Erythroblast (primary cell): ENCODE data around the gene GRIP2.

Source experiments
- DNase-seq, 2 experiments: peaks; one replicate each; lab custom pipeline; 2025; lab: John Stamatoyannopoulos, UW
- GATA1 ChIP-seq: IDR thresholded peaks from 2 replicates; pipeline ENCODE4 v1.6.1; 2011; ENCODE audit warnings: low read depth, mild to moderate bottlenecking, control low read depth, low read length, moderate library complexity
- POLR2A ChIP-seq: IDR thresholded peaks from 2 replicates; pipeline ENCODE4 v1.6.1; 2011; ENCODE audit warnings: mild to moderate bottlenecking, low read length

The GRIP2 gene

DNA sequence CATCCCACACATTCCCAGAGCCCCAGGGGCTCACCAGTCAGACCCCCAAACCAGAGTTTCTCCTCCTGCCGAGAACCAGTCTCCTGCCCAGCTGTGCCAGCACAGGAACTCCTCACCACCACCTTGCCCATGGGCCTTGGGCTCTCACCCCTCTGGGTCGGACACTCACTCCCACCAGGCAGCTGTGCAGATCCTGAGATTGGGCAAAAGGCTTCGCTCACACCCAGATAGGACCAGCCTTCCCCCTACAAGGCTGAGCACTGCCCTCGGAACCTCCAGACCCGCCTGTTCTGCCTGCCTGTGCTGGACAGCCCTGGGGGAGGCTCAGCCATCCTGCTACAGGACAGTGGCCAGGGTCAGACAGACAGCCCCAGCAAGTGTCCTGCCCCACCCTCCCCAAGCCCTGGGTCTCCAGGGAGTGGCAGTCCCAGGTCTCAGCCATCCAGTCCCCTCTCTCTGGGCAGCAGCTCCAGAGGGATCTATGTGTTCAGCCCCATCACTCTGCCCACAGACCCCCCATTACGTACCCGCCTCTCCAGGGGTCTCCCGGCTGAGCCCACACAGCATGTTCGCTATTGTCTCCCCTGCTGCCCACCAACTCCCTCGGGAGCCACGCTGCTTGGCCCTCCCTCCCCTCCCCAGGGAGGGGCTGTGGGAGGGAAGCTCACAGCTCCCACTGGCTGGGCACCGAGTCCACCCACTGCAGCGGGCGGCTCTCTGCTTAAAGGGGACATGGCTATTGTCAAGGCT is at the start of gene GRIP2:
GRIP2 (minus strand) TSS at position 601 of the 750 bp plus-strand sequence; CDS start at position 567, 34 bp downstream.
- no peak for TF ChIP-seq GATA1
- no peak for TF ChIP-seq POLR2A
- no peak for DNase-seq

DNA sequence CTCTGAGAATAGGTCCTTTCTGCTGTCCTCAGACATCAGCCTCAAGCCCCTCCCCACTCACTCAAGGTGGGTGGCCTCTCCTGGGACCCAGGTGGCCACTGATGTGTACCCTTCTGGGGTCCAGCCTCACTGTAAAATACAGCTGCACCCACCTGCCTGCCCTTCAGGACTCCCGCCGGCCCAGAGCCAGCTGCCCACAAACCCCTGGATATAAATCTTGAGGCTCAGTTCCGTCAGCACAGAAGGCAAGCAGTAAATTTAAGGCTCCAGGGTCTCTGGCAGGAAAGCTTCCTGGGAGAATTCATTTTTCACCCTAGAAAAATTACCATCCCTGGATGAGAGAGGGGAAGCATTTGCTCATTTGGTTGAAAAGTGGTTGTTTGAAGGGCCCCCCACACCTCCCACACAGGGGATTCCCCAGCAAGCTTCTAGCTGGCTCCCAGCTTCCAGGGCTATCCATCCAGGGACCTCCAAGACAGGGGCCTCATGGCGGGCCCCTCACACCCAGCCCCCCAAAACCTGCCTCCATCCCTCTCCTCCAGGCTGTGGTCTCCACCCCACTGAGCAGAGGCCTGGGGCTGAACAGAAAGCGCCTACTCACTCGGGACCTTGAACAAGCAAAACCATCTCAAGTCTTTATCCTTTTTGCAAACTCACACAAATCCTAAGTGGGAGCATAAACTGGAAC is 48.4 kb upstream of the GRIP2 start:
- no peak for TF ChIP-seq POLR2A
- no peak for TF ChIP-seq GATA1
- DNase-seq, result no peak

DNA sequence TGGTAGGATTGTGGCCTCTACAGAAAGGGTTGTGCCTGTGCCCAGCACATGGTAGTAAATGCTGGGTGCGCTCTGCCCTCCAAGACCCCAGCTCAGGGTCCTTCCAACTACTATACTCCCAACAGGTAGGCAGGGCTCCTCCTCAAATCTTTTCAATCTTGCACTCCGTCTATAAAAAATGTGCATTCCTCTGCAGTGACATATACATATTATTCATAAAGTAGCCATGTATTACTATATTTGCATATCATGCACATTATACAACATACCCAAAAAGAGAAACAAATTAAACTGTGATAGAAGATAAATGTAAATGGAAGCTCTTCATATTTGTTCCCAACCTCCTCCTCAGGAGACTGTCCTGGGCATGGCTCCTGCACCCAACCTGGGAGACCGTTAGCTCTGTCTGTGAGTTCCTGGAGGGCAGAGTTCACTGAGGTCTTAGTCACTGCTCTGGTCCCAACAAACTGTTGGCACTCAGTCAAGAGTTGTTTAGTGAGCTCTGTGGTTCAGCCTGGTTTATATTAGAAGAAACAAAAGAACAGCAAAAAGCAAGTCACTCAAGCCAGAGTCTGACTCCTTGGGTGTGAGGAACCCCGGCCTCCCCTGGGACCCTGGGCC is 47.7 kb upstream of the GRIP2 start:
- no peak for TF ChIP-seq GATA1
- TF ChIP-seq POLR2A, result no peak
- DNase-seq, result no peak

DNA sequence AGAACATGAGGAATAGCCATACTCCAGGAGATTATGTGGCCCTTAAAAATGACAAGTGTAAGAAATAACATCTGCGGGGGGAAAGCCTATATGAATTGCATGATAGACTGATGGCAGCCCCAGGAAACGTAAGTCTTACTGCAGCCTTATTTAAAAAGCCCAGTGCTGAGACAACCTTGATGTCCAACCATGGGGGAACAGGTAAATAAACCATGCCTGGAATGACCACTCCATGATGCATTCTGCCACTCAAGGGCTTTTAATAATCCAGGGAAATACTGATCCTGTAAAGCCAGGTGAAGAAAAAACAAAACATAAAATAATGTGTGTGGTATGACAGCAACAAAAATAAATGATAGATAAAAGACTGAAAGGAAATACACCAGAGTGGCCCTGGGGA is 46.5 kb upstream of the GRIP2 start:
- TF ChIP-seq GATA1 (no peak), POLR2A (no peak)
- no peak for DNase-seq

DNA sequence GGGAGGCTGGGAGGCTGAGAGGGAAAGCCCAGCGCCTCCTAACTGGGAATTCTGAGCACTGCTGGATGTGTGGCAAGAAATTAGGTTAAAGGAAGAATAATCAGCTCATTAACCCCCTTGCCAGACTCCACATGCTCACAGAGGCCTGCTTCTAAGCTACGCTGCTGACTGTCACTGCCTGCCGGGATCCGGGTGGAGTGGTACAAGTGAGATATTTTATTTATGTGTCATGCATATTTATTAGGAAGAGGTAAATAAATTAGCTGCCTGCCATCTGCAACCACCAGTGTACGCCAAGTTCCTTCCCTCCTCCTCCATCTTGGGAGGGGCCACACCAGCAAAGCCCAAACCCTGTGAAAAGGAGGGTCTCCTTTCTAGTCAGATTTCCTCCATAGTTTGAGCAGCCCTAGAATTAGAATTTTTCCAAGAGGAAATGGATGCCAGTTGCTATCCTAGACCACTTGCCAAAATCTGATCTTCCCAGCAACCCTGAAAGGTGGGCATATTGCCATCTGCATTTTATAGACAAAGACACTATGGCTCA is 43.5 kb upstream of the GRIP2 start:
- TF ChIP-seq POLR2A (no peak), GATA1 (no peak)
- DNase-seq, result no peak

DNA sequence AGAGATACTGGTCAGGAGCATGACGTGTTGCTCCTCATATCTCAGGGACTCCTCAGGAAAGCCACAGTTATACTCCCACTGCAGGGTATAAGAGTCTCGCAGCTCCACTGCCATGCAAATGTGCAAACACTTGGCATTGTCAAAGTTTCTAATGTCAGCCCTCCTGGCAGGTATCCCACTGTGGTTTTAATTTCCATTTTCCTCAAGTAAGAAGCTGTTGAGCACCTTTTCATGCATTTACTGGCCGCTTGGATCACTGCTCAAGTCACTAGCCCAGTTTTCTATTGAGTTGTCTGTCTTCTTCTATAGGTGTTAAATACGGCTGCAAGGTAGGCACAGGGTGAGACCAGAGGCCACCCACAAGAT is 41.9 kb upstream of the GRIP2 start:
- TF ChIP-seq POLR2A (no peak), GATA1 (no peak)
- no peak for DNase-seq

DNA sequence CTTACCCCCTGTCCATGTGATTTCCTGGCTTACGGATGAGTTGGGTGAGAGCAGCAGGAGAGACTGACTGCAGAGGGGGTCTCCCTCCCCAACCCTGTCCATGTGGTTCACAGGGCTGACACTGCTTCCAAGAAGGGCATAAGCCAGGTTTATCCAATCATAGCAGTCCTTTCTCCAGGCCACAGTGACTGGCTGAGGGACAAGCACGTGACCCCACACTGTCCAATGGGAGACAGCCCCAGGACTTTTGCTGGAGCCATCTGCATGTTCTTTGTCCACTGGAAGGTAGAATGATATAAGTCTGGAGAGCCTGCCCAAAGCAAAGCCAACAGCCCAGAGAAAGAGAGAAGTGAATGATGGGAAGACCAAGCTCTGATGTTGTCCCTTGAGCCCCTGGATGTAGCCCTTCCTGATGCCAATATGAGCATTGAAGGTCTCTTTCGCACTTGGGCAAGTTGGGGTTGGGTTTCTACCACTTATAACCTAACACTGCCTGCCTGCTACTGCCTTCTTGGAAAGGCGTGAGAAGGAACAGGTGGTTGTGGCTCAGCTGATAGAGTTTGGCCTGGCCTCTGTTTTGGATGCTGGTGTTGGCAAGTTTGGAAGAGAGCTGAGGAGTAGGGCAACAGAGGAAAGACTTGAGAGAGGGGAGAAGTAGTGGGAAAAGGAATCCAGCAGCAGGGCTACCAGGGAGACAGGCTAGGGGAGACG is 41.3 kb upstream of the GRIP2 start:
- DNase-seq, result no peak
- TF ChIP-seq GATA1 (no peak), POLR2A (no peak)

GRCh38 chr3:14577897-14578296 is 37.8 kb upstream of the GRIP2 start:
- no peak for DNase-seq
- TF ChIP-seq POLR2A (no peak), GATA1 (no peak)

DNA sequence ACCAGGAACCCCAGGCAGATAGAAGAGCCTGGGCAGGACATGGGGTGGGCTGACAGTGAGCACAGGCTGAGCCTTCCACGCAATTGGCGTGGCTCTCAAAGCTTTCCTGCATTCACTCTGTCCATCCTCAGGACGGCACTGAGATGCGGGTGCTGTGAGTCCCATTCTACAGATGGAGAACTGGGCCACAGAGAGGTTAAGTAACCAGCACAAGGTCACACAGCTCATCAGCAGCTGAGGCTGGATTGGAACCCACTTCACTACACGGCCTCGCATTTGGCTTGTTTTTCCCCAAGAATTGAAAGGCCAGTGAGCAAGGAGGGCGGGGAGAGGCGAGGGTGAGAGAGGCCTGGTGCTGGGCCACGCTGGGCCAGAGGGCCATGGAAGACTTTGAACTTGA is 36.0 kb upstream of the GRIP2 start:
- TF ChIP-seq POLR2A (no peak), GATA1 (no peak)
- DNase-seq, result no peak

DNA sequence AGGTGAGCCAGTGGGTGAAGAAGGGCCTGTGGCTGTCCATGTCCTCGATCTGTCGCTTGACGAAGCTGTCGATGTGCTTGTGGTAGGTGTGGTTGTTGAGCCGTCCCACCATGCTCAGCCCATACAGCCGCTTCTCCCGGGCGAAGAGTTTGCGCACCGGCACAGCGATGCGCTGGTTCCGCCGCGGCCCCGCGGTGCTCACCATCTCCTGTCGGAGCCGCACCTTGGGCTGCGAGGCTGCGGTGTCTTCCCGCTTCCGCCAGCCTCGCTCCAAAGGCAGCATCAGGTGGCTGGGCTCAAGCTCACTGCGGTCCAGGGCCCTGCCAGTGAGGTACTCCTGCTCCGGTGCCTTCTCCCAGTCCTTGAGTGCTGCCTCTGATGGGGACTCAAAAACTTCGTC is 34.0 kb upstream of the GRIP2 start:
- TF ChIP-seq POLR2A, result no peak
- TF ChIP-seq GATA1, result no peak

DNA sequence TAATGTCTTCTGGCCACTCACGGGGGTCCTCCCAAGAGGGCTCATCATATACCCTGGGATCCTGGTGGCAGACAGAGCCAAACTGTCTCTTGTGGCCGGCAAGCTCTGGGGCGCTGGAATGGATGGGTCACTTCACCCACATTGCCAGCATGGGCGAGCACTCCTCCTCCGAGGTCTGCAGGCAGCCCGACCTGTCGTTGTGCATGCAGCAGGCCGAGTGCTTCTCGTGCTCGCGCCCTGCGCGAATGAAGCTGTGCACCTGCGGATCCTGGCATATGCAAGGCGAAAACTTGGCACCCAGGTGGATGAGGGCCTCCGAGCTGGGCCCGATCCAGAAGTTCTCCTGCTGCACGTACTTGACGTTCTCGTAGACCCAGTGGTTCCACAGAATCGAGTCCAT is 33.6 kb upstream of the GRIP2 start:
- TF ChIP-seq GATA1 (no peak), POLR2A (no peak)
- DNase-seq, result no peak

More for the DNA sequence above, 34.0 kb upstream of the GRIP2 start:
- no peak for DNase-seq

GRCh38 chr3:14570864-14571263 is 30.7 kb upstream of the GRIP2 start:
- no peak for DNase-seq
- TF ChIP-seq GATA1 (no peak), POLR2A (no peak)

DNA sequence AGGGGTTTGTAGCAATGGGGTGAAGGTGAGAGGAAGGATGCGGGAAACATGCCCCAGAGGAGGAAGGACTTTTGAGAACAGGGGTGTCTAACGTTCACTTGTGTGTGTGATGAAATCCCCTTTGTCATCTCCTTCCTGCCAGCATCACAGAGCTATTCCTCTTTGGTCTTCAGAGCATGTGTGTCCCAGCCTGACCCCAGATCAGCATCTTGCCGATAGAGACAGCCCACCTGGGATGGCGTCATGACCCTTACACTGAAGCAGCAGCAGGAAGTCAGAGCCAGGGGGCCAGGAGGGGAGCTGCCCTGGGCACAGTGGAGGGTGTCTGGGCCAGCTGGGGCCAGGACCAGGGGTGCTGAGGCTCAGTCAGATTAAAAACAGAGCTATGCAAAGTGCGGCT is 29.9 kb upstream of the GRIP2 start:
- DNase-seq, result no peak

More for the DNA sequence above, 29.9 kb upstream of the GRIP2 start:
- TF ChIP-seq GATA1 (no peak), POLR2A (no peak)
